Mesodermal cell (in vitro differentiated cells): ENCODE results near the gene DICER1.

Source experiments
- H3K27ac ChIP-seq: 2 replicates; pipeline ENCODE4 v1.7.0; 2013; ENCODE audit warnings: mild to moderate bottlenecking, low read depth, low read length, moderate library complexity; ENCODE audit not compliant: severe bottlenecking
- H3K36me3 ChIP-seq: 2 replicates; pipeline ENCODE4 v1.7.1; 2013; ENCODE audit warnings: mild to moderate bottlenecking, low read length, moderate library complexity; ENCODE audit not compliant: control insufficient read depth, insufficient read depth
- H3K4me1 ChIP-seq: one replicate; pipeline ENCODE4 v1.7.1; 2013; ENCODE audit warnings: mild to moderate bottlenecking, low read length; ENCODE audit not compliant: insufficient read depth, control insufficient read depth, poor library complexity, severe bottlenecking
- H3K4me3 ChIP-seq: 2 replicates; pipeline ENCODE4 v1.7.0; 2013; ENCODE audit warnings: low read length, control low read depth, mild to moderate bottlenecking; ENCODE audit not compliant: insufficient read depth, poor library complexity, severe bottlenecking; ENCODE audit errors: extremely low read depth
- H3K9me3 ChIP-seq: 2 replicates; pipeline ENCODE4 v1.7.1; 2013; ENCODE audit warnings: mild to moderate bottlenecking, low read length, moderate library complexity; ENCODE audit not compliant: control insufficient read depth
- WGBS, 2 experiments: methylation state at CpG; one replicate each; pipeline ENCODE4 v1.1.5; 2013; ENCODE audit warnings: missing lambda C conversion rate in 2 of 2; ENCODE audit not compliant: insufficient coverage in 2 of 2; 5-methylcytosine and 5-hydroxymethylcytosine counted together

Gene DICER1

DNA sequence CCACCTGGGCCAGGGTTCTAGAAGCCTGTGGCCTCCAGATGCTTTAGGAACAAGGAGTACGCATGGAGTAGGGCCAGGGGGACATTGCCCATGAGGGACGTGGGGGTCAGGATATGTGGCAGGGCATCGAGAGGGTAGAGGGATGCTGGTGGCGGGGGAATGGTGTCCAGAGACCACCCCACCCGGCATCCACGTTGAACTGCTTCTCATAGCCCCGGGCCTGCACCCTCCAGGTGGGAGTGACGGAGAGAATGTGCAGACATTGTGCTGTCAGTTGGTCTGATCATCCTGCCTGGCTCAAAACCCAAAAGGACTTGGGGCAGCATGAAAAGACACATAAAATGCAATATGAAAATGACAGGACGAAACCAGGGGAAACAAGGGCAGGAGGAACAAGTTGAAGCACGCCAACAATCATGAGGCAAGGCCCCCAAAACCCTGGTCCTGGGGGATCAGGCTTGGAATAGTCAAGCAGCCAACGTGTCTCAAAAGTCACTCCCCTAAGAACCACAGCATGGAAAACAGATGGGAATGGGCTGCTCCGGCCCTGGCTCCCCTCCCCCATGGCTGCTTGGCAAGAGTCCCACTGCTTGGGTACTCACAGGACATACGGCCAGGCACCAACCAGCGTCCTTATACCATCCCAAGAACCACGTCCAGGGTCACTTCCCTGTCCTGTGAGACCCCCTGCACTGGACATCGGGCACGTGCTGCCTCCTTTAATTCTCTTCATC is 117.9 kb downstream of the DICER1 start:
- H3K4me1 ChIP-seq: no peaks in the 10 kb centered on the region
- H3K27ac ChIP-seq: no peak overlapping the region
- H3K36me3 ChIP-seq: no peaks in the 10 kb centered on the region
- no peaks in the 10 kb centered on the region for H3K9me3 ChIP-seq
- 86 to 87% methylated on average over 17 of the region's 17 CpGs for WGBS, 2 experiments
- no peak overlapping the region for H3K4me3 ChIP-seq

DNA sequence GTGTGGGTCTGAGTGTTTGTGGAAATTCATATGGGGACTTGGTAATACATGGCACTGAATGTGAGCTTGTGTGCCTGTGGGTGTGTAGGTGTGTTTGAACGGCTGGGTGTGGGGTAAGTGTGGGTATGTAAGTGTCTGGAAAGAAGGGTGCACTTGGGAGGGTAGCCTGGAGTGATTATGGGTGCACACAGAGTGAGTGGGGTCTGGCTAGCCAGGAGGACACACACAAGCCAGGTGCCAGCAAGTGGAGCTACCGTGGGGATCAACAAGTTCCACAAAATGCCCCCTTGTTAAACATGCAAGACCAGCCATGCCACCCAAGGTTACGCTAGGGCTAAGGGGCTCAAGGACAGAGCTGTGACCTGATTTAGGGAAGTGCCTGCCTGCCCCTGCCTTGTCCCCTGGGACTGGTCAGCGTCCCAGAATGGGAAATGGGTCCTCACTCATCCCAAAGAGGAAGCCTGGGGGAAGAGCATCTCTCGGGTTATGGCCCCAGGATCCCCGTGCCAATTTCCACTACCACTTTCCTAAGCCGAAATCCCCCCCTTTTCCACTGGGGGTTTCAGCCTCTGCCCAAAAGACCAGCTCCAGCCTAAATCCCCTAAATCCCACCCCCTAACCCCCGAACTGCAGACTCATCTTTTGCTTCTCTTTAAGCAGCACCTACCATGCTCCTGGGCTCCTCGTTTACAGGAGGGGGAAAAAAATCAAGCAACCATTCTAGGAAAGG is 118.6 kb downstream of the DICER1 start:
- Histone ChIP-seq H3K4me3 (no peak overlapping the region), H3K36me3 (no peaks in the 10 kb centered on the region), H3K4me1 (no peaks in the 10 kb centered on the region), H3K27ac (no peak overlapping the region), H3K9me3 (peaks cover 3% of the 10 kb centered on the region)
- 93 to 96% methylated on average over 7 of the region's 9 CpGs for WGBS, 2 experiments

DNA sequence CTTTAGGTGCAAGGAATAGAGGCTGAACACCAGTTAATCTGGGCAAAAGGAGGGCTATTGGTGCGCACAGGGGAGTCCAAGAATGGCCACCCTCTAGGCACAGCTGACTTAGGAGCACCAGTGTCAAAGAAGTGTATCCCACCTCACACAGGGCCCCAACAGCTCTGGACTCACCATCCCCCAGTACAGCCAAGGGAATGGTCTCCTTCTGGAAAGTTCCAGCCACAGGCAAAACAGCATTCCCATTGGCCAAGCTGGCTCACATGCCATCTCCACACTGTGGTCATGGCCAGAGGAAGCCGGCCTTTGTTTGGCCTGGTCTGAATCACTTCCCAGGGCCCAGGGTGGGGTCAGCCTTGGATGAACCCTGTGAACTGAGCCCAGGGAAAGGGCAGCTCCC is 120.1 kb downstream of the DICER1 start:
- no peaks in the 10 kb centered on the region for H3K36me3 ChIP-seq
- H3K4me1 ChIP-seq: no peaks in the 10 kb centered on the region
- no peak overlapping the region for H3K27ac ChIP-seq
- 100% methylated on average over 1 to 2 of the region's 2 CpGs for WGBS, 2 experiments
- H3K4me3 ChIP-seq: no peak overlapping the region
- peaks cover 3% of the 10 kb centered on the region for H3K9me3 ChIP-seq
